Thyroid gland (tissue), 4 donors: Measurements from ENCODE around the gene VPS13C. TPM values are rescaled to one million over a fixed set of nuclear protein-coding genes. Genes with fewer than 3 reads are reported as not detected.

Experiments used
- DNase-seq, 2 donors: peaks; one replicate each; pipeline ENCODE4 v3.0.0-alpha.2; 2019
- H3K27ac ChIP-seq, 3 donors: fragments of 200-600 bp; sonication (generic); 1 replicate in 2 of 3; 2 replicates in 1 of 3; pipeline ENCODE4 v1.5.1; 2016 to 2019; ENCODE audit warnings: mild to moderate bottlenecking in 1 of 3, moderate library complexity in 1 of 3
- H3K27me3 ChIP-seq: fragments of 200-600 bp; sonication (generic); one replicate; pipeline ENCODE4 v1.5.1; 2019
- H3K36me3 ChIP-seq, 2 donors: fragments of 200-600 bp; sonication (generic); one replicate each; pipeline ENCODE4 v1.5.1; 2016 to 2019
- H3K4me1 ChIP-seq, 2 donors: fragments of 200-600 bp; sonication (generic); one replicate each; pipeline ENCODE4 v1.5.1; 2017 to 2019
- H3K4me3 ChIP-seq, 3 donors: fragments of 200-600 bp; sonication (generic); replicated peaks in 1 of 3; 1 replicate in 2 of 3; 2 replicates in 1 of 3; pipeline ENCODE4 v1.5.1; 2016; ENCODE audit warnings: mild to moderate bottlenecking in 1 of 3
- H3K9me3 ChIP-seq: fragments of 200-600 bp; sonication (generic); one replicate; pipeline ENCODE4 v1.5.1; 2017
- POLR2A ChIP-seq, 2 donors: fragments of 450-650 bp; IDR thresholded peaks; one replicate each; pipeline ENCODE4 v1.6.1; 2017; ENCODE audit warnings: antibody characterized with exemption in 2 of 2, mild to moderate bottlenecking in 2 of 2, moderate library complexity in 1 of 2
- WGBS, 2 donors: methylation state at CpG; one replicate each; pipeline ENCODE4 v1.1.5; 2017; 5-methylcytosine and 5-hydroxymethylcytosine counted together
- intact Hi-C: fragments of 100-400 bp; cut with DNase I; formaldehyde crosslinking; loops from one replicate; pipeline ENCODE4 v1.15.1; 2023
- total RNA-seq, 4 donors: library from RNA; depleted of rRNA; stranded (reverse); fragments of >200 nt; gene quantifications; one replicate each; pipeline ENCODE4 v1.2.3, GENCODE V29; 2016
- TF ChIP-seq, protein P1 (sequence below), 6 experiments: fragments of 200-600 bp in 3 of 6; fragments of 450-650 bp in 3 of 6; sonication (generic) in 3 of 6; IDR thresholded peaks; one replicate each; pipeline ENCODE4 v1.5.1; 2016 to 2019; ENCODE audit warnings: antibody characterized with exemption in 6 of 6, mild to moderate bottlenecking in 2 of 6, inconsistent platforms in 1 of 6, moderate library complexity in 1 of 6

The VPS13C gene
- total RNA-seq, 4 donors from 2014 or later, result 99.4 to 159 (median 119) TPM

DNA sequence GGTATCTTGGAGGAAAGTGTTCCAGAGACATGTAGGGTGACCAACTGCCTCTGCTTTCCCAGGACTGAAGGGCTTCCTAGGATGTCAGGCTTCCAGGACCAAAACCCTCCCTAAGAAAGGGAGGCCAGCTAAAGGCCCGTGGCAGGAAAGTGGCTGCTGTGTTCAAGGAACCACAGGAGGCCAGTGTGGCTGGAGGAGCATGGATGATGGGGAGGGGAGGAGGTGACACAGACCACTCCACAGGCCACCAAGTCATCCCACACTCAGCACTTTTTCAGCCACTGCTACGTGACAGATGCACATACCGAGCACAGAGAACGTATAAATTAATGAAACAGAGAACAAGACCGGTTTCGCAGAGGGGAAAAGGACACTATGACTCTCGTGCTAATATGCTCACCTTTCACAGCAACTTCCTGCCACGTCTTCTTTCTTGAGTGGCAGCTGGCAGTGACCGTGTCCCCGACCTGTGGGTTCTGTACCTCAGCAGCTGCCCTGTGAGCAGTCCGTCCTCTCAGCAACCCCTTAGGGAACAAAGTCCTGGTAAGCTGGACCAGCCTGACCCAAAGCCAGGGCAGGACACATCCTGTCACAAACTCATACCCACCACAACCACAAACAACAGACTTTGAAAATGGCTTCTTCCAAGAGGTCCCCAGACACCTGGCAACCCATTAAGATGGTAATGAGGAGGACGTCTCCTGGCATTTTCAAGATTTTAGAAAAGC is 244.7 kb downstream of the VPS13C start:
- DNase-seq, result no peak
- no peaks in the 10 kb centered on the region for H3K27me3 ChIP-seq
- TF ChIP-seq, protein P1, sequence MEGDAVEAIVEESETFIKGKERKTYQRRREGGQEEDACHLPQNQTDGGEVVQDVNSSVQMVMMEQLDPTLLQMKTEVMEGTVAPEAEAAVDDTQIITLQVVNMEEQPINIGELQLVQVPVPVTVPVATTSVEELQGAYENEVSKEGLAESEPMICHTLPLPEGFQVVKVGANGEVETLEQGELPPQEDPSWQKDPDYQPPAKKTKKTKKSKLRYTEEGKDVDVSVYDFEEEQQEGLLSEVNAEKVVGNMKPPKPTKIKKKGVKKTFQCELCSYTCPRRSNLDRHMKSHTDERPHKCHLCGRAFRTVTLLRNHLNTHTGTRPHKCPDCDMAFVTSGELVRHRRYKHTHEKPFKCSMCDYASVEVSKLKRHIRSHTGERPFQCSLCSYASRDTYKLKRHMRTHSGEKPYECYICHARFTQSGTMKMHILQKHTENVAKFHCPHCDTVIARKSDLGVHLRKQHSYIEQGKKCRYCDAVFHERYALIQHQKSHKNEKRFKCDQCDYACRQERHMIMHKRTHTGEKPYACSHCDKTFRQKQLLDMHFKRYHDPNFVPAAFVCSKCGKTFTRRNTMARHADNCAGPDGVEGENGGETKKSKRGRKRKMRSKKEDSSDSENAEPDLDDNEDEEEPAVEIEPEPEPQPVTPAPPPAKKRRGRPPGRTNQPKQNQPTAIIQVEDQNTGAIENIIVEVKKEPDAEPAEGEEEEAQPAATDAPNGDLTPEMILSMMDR (IDR thresholded peaks at IDR 0.05), result no peak
- TF ChIP-seq POLR2A (IDR thresholded peaks at IDR 0.05), result no peak
- no peaks in the 10 kb centered on the region for H3K4me1 ChIP-seq
- intact Hi-C loops, result no loop called here
- H3K36me3 ChIP-seq, result no peaks in the 10 kb centered on the region
- H3K27ac ChIP-seq, result no peak overlapping the region
- H3K9me3 ChIP-seq, result no peaks in the 10 kb centered on the region
- WGBS, 2 donors, result 87 to 92% methylated on average over 12 of the region's 12 CpGs
- no peak overlapping the region for H3K4me3 ChIP-seq

DNA sequence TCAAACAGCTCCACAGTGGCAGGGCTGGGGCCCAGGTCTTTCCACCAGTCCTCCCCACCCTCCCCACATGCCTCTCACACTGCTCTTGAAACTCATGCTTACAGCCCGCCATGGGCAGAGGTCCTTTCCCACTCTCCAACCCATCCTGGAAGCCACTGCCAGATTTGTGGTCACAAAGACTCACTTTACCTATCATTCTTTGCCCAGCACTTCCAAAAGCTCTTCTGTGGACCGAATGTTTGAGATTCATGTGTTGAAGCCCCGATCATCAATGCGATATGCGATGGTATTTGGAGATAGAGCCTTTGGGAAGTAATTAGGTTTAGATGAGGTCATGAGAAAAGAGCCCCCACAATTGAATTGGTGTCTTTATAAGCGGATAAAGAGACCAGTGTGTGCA is 247.8 kb downstream of the VPS13C start:
- no peak for TF ChIP-seq POLR2A (IDR thresholded peaks at IDR 0.05)
- TF ChIP-seq, protein P1 (IDR thresholded peaks at IDR 0.05), result no peak
- Histone ChIP-seq H3K9me3 (no peaks in the 10 kb centered on the region), H3K27me3 (no peaks in the 10 kb centered on the region), H3K4me3 (no peak overlapping the region), H3K4me1 (no peaks in the 10 kb centered on the region), H3K36me3 (no peaks in the 10 kb centered on the region), H3K27ac (no peak overlapping the region)
- intact Hi-C loops, result no loop called here
- WGBS, 2 donors, result 96% methylated on average over 6 of the region's 6 CpGs
- no peak for DNase-seq

DNA sequence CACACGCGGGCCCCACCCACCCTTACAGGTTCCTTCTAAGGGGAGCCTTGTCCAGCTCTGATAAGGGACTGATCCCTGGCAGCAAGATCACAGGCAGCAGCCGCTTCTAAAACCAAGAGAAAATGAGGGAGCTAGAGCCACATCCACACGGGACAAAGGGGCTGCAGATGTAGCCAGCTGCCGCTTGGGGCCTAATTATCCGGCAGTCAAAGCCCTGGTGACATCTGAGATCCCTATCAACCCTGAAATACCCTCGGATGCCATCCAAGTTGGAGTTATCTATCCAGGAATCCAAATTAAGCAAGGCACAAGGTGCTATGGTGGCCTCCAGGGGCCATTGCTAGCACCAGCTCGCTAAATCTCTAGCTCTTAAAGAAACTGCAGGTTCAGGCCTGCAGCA is 248.3 kb downstream of the VPS13C start:
- no peak for TF ChIP-seq POLR2A (IDR thresholded peaks at IDR 0.05)
- H3K27me3 ChIP-seq, result no peaks in the 10 kb centered on the region
- no peak overlapping the region for H3K27ac ChIP-seq
- H3K4me1 ChIP-seq, result no peaks in the 10 kb centered on the region
- no peaks in the 10 kb centered on the region for H3K9me3 ChIP-seq
- no peaks in the 10 kb centered on the region for H3K36me3 ChIP-seq
- WGBS, 2 donors, result 85 to 92% methylated on average over 7 to 8 of the region's 8 CpGs
- intact Hi-C loops, result no loop called here
- H3K4me3 ChIP-seq, result no peak overlapping the region
- no peak for DNase-seq

DNA sequence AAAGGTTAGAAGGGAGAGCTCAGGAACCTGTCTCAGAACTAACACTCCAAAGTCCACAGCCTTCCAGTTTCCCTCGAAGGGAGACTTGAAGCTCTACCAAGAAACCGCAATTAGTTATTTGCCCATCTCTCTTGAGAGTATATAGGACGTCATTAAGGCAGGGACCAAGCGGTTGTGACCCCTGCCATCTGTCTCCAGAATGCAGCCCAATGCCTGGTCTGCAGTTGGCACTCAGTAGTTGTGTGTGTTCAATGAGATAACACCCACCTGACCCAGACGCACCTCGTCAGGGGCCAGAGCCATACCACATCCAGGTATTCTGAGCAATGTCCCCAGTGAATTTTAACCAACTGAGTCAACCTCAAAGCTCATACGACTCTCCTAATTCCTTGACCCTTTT is 251.0 kb downstream of the VPS13C start:
- no peak overlapping the region for H3K27ac ChIP-seq
- TF ChIP-seq POLR2A (IDR thresholded peaks at IDR 0.05), result no peak
- TF ChIP-seq, protein P1 (IDR thresholded peaks at IDR 0.05), result no peak
- 86 to 88% methylated on average over 7 of the region's 7 CpGs for WGBS, 2 donors
- no peaks in the 10 kb centered on the region for H3K4me1 ChIP-seq
- H3K4me3 ChIP-seq, result no peak overlapping the region
- no peaks in the 10 kb centered on the region for H3K36me3 ChIP-seq
- DNase-seq, result no peak
- no peaks in the 10 kb centered on the region for H3K27me3 ChIP-seq
- intact Hi-C loops, result no loop called here
- no peaks in the 10 kb centered on the region for H3K9me3 ChIP-seq

DNA sequence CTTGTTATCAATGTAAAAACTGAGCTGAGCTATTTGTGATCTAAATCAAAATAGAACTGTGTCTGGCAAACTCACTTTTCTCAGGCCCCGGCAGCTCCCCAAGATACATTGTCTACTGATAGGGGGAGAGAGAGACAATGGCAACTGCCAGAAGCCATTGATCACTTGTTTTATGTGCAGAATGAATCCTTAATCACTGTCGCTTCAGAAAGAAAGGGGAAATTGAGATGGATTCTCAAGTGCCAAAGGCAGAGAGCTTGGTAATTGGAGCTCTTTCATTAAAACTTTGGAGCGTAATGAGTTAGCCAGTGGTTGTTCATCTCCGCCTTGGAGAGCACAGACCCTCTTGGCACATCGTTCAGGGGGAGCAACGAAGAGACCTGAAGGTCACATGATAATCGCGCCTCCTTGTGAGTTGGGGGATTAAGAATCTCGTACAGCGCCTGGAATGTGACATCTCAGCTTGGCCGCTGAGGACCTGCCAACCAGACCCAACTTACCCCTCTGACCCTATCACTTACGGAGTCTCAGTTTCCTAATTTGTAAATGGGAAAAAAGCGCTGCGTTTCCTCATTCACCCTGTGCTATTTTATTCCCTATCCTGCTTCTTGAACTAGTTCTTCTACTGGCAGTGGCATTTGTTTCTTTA is 252.8 kb downstream of the VPS13C start:
- DNase-seq, result no peak
- Histone ChIP-seq H3K27me3 (no peaks in the 10 kb centered on the region), H3K4me1 (no peaks in the 10 kb centered on the region), H3K9me3 (no peaks in the 10 kb centered on the region), H3K36me3 (no peaks in the 10 kb centered on the region), H3K27ac (no peak overlapping the region), H3K4me3 (no peak overlapping the region)
- intact Hi-C loops, result no loop called here
- no peak for TF ChIP-seq POLR2A (IDR thresholded peaks at IDR 0.05)
- TF ChIP-seq, protein P1 (IDR thresholded peaks at IDR 0.05), result no peak
- 83 to 89% methylated on average over 14 of the region's 14 CpGs for WGBS, 2 donors

Other genes starting within 250 kb of the VPS13C start
- under 1 TPM in 3 of 4 donors, not detected in 1; 0.22 to 0.39 (median 0.25) TPM for gene C2CD4A, start 6.5 kb upstream of the VPS13C start, total RNA-seq
- gene C2CD4B, start 104.8 kb upstream of the VPS13C start, total RNA-seq, result 1 to 10 TPM; 1.2 to 6.7 (median 2.5) TPM